ENCODE measurements around the gene SLC23A2.

The SLC23A2 gene

DNA sequence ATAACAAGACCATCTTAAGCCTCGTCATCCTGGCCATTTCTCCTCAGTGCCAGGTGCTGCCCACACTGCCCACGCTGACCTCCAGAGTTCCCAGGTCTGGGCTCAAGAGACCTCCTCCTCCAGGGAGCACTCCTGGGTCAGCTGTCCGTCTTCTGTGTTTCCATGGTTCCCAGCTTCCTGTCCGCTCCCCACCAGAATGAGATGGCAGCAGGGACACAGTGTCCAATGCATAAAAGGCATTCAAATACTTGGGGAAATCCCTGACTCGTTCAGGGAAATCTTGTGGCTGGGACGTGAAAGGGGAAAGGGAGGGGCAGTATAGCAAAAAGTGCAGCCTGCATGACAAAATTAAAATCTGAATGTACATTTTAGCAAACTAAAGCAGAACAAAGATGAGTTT lies 54.3 kb downstream of the SLC23A2 start:
- TF ChIP-seq, protein P1, sequence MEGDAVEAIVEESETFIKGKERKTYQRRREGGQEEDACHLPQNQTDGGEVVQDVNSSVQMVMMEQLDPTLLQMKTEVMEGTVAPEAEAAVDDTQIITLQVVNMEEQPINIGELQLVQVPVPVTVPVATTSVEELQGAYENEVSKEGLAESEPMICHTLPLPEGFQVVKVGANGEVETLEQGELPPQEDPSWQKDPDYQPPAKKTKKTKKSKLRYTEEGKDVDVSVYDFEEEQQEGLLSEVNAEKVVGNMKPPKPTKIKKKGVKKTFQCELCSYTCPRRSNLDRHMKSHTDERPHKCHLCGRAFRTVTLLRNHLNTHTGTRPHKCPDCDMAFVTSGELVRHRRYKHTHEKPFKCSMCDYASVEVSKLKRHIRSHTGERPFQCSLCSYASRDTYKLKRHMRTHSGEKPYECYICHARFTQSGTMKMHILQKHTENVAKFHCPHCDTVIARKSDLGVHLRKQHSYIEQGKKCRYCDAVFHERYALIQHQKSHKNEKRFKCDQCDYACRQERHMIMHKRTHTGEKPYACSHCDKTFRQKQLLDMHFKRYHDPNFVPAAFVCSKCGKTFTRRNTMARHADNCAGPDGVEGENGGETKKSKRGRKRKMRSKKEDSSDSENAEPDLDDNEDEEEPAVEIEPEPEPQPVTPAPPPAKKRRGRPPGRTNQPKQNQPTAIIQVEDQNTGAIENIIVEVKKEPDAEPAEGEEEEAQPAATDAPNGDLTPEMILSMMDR (IDR thresholded peaks at IDR 0.05; ENCODE audit: poor library complexity, severe bottlenecking) = no peak
- ATAC-seq (ENCODE audit: low read depth) (no peak), DNase-seq (ENCODE audit: low spot score) (no peak)
- Histone ChIP-seq H3K36me3 (ENCODE audit: low read depth) (no peaks in the 10 kb centered on the region), H3K27me3 (ENCODE audit: insufficient read depth, poor library complexity, severe bottlenecking) (no peaks in the 10 kb centered on the region), H3K27ac (ENCODE audit: poor library complexity, severe bottlenecking) (no peak overlapping the region), H3K4me3 (ENCODE audit: severe bottlenecking) (no peak overlapping the region), H3K9me3 (ENCODE audit: severe bottlenecking) (no peaks in the 10 kb centered on the region), H3K4me1 (ENCODE audit: insufficient read depth, poor library complexity, severe bottlenecking) (peaks cover 9% of the 10 kb centered on the region)

DNA sequence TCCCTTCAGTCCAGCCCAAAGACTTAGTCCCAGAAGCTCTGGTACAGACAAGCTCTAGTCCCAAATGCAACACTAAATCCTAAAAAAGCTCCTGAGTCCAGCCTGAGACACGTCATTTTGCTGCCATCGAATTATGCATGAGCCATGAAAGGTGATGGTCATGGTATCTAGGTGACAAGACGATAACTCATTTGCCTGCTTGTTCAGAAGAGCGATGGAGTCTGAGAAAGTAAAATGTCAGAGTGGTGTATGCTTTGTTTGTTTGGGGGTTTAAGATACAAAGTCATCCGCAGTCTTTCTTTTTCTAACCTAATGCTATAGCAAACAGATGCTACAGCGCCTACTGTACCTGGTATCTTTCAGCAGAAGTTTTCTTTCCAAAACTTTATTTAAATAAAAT lies 54.7 kb downstream of the SLC23A2 start:
- Histone ChIP-seq H3K27me3 (ENCODE audit: insufficient read depth, poor library complexity, severe bottlenecking) (no peaks in the 10 kb centered on the region), H3K4me3 (ENCODE audit: severe bottlenecking) (no peak overlapping the region), H3K4me1 (ENCODE audit: insufficient read depth, poor library complexity, severe bottlenecking) (peaks cover 8% of the 10 kb centered on the region), H3K36me3 (ENCODE audit: low read depth) (no peaks in the 10 kb centered on the region), H3K27ac (ENCODE audit: poor library complexity, severe bottlenecking) (no peak overlapping the region), H3K9me3 (ENCODE audit: severe bottlenecking) (no peaks in the 10 kb centered on the region)
- ATAC-seq (ENCODE audit: low read depth) (no peak), DNase-seq (ENCODE audit: low spot score) (no peak)
- TF ChIP-seq, protein P1 (IDR thresholded peaks at IDR 0.05; ENCODE audit: poor library complexity, severe bottlenecking) = no peak

DNA sequence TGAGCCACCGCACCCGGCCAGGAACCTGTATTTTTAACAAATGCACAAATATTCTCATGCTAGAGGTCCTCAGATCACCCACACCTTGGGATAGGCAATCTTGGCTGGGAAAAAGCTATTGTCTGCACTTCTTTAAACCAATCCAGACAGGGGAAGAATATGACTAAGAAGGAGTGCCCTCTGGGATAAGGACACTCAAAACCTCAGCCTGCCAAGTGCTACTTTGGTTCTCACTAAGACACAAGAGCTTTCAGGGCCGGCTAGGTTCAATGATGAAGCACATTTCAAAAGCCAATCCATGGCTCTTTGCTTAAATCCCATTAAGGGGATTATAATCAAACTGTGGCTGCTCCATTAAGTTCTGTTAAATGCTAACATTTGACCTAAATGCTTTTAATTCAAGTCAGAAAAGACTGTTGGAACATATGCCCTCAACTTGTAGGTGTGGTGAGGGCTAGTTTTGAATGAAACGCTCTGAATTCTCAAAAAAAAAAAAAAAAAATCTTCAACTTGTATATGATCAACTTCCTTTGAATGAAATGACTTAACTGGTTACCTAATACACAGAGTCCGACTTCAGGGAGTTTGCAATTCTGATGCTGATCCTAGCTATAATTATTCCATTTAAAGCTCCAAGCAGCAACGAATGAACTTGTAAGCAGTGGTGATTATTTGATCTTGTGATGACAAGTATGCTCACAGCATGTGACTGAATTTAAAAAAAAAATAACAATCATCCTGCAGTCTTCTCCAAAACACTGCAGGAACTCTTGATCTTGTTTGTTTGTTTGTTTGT lies 56.6 kb downstream of the SLC23A2 start:
- TF ChIP-seq, protein P1 (IDR thresholded peaks at IDR 0.05; ENCODE audit: poor library complexity, severe bottlenecking) = no peak
- H3K4me1 ChIP-seq (ENCODE audit: insufficient read depth, poor library complexity, severe bottlenecking) = no peaks in the 10 kb centered on the region
- ATAC-seq (ENCODE audit: low read depth) = no peak
- no peaks in the 10 kb centered on the region for H3K9me3 ChIP-seq (ENCODE audit: severe bottlenecking)
- no peak for DNase-seq (ENCODE audit: low spot score)
- no peaks in the 10 kb centered on the region for H3K36me3 ChIP-seq (ENCODE audit: low read depth)
- H3K27ac ChIP-seq (ENCODE audit: poor library complexity, severe bottlenecking) = no peak overlapping the region
- no peaks in the 10 kb centered on the region for H3K27me3 ChIP-seq (ENCODE audit: insufficient read depth, poor library complexity, severe bottlenecking)
- no peak overlapping the region for H3K4me3 ChIP-seq (ENCODE audit: severe bottlenecking)

DNA sequence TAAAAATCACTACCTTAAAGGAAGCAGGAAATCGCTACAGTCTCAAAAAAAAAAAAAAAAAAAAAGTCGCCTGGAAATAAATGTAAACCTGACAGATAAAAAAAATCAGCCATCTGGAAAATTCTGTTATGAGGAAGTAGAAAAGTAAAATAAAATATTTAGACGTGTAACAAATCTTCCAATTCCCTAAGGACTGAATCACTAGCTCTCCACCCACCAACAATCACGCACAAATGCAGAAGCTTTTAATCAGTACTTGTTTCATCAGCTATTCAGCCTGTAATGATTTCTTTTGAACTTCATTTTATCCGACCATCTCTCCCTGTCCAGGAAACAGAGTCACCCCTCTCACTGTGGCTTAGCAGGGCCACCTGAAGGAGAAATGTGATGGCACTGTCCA lies 59.0 kb downstream of the SLC23A2 start:
- Histone ChIP-seq H3K36me3 (ENCODE audit: low read depth) (no peaks in the 10 kb centered on the region), H3K4me3 (ENCODE audit: severe bottlenecking) (no peak overlapping the region), H3K27me3 (ENCODE audit: insufficient read depth, poor library complexity, severe bottlenecking) (no peaks in the 10 kb centered on the region), H3K27ac (ENCODE audit: poor library complexity, severe bottlenecking) (no peak overlapping the region), H3K9me3 (ENCODE audit: severe bottlenecking) (no peaks in the 10 kb centered on the region), H3K4me1 (ENCODE audit: insufficient read depth, poor library complexity, severe bottlenecking) (no peaks in the 10 kb centered on the region)
- DNase-seq (ENCODE audit: low spot score) (no peak), ATAC-seq (ENCODE audit: low read depth) (no peak)
- TF ChIP-seq, protein P1 (IDR thresholded peaks at IDR 0.05; ENCODE audit: poor library complexity, severe bottlenecking) = no peak
